T-helper 17 cell (primary cell): ENCODE results near the gene PPP2R3B. TPM values are rescaled to one million over a fixed set of nuclear protein-coding genes. Genes with fewer than 3 reads are reported as not detected.
A peak's percentile ranks its signal among the peaks of the same experiment; 100 is the strongest.
"Not testable (repeated sequence)": the region's sequence is repeated elsewhere in the genome, so short reads cannot be mapped to it uniquely, and the experiment has no call there.

ENCODE experiments used
- ATAC-seq: fragments of 150-1000 bp; cut with Tn5 transposase; 2 replicates; pipeline ENCODE4 v1.10.0; 2021; ENCODE audit warnings: mild to moderate bottlenecking, moderate library complexity
- DNase-seq, 3 donors: peaks; one replicate each; pipeline versions ENCODE4 v3.0.0 to v3.0.0-alpha.2; 2020 to 2021
- H3K9me3 ChIP-seq: one replicate; pipeline ENCODE4 v1.7.0; 2013; ENCODE audit warnings: low read length, mild to moderate bottlenecking; ENCODE audit not compliant: control insufficient read depth, poor library complexity, severe bottlenecking
- H3K27ac Mint-ChIP-seq: one replicate; pipeline ENCODE4 v1.8.0; 2022; ENCODE audit warnings: mild to moderate bottlenecking, moderate library complexity, mixed read lengths
- H3K27me3 Mint-ChIP-seq: one replicate; pipeline ENCODE4 v1.8.0; 2022; ENCODE audit warnings: mixed read lengths
- H3K36me3 Mint-ChIP-seq: one replicate; pipeline ENCODE4 v1.8.0; 2022; ENCODE audit warnings: low read depth, mixed read lengths
- H3K4me1 Mint-ChIP-seq: one replicate; pipeline ENCODE4 v1.8.0; 2022; ENCODE audit warnings: mild to moderate bottlenecking, mixed read lengths
- H3K4me3 Mint-ChIP-seq: one replicate; pipeline ENCODE4 v1.8.0; 2022; ENCODE audit warnings: mild to moderate bottlenecking, moderate library complexity, mixed read lengths
- total RNA-seq, 4 donors: library from RNA in 2 of 4; stranded (reverse) in 2 of 4; gene quantifications; one replicate each; pipeline ENCODE4 v1.2.3 and lab custom pipeline; 2022 to 2026

Gene PPP2R3B
- 10 to 100 TPM; 18.5 to 19.1 TPM for total RNA-seq
- 15.2 to 20.7 reads per million in 2 donors for total RNA-seq (lab: John Stamatoyannopoulos, UW)

- peak; percentile 97 to 99 (median 98) for DNase-seq
- peak; percentile 95 for ATAC-seq
- peak within 1 kb of the TSS; percentile 91 for H3K4me3 Mint-ChIP-seq
- peaks cover 11% of the 10 kb centered on the region for H3K4me1 Mint-ChIP-seq
- no peaks in the 10 kb centered on the region for H3K9me3 ChIP-seq
- H3K27ac Mint-ChIP-seq: peak within 1 kb of the TSS; percentile 94
- H3K36me3 Mint-ChIP-seq: no peaks in the 10 kb centered on the region
- H3K27me3 Mint-ChIP-seq: no peaks in the 10 kb centered on the region
Observed at GRCh38 chrX:386768-387575, at the start of gene PPP2R3B. Gene PPP2R3B (minus strand): TSS chrX:386907. CDS start chrX:386691, 216 bp downstream.

GRCh38 chrX:435536-436122, 48.9 kb upstream of the PPP2R3B start:
- Mint-ChIP-seq H3K4me3 (no peak overlapping the region), H3K4me1 (no peaks in the 10 kb centered on the region), H3K36me3 (no peaks in the 10 kb centered on the region), H3K27me3 (peaks cover 11% of the 10 kb centered on the region), H3K27ac (no peak overlapping the region)
- DNase-seq (no peak), ATAC-seq (no peak)
- no peaks in the 10 kb centered on the region for H3K9me3 ChIP-seq

- DNase-seq (no peak), ATAC-seq (no peak)
- H3K27ac Mint-ChIP-seq: no peak overlapping the region
- peaks cover 17% of the 10 kb centered on the region for H3K27me3 Mint-ChIP-seq
- no peaks in the 10 kb centered on the region for H3K9me3 ChIP-seq
- H3K4me1 Mint-ChIP-seq: no peaks in the 10 kb centered on the region
- H3K4me3 Mint-ChIP-seq: no peak overlapping the region
- no peaks in the 10 kb centered on the region for H3K36me3 Mint-ChIP-seq
Observed at GRCh38 chrX:434946-435345, 48.2 kb upstream of the PPP2R3B start.

- Mint-ChIP-seq H3K4me3 (no peak overlapping the region), H3K4me1 (no peaks in the 10 kb centered on the region), H3K36me3 (no peaks in the 10 kb centered on the region), H3K27me3 (peaks cover 22% of the 10 kb centered on the region), H3K27ac (no peak overlapping the region)
- ATAC-seq (no peak), DNase-seq (no peak)
- no peaks in the 10 kb centered on the region for H3K9me3 ChIP-seq
Observed at GRCh38 chrX:433771-434170, 47.1 kb upstream of the PPP2R3B start.

- H3K9me3 ChIP-seq, H3K4me3 Mint-ChIP-seq, H3K36me3 Mint-ChIP-seq, DNase-seq, H3K4me1 Mint-ChIP-seq, H3K27ac Mint-ChIP-seq, ATAC-seq: not testable (repeated sequence)
- H3K27me3 Mint-ChIP-seq: peaks cover 29% of the 10 kb centered on the region
Observed at GRCh38 chrX:432666-433065, 46.0 kb upstream of the PPP2R3B start.

- peaks cover 35% of the 10 kb centered on the region for H3K27me3 Mint-ChIP-seq
- H3K4me1 Mint-ChIP-seq: no peaks in the 10 kb centered on the region
- no peak for DNase-seq
- ATAC-seq: no peak
- H3K9me3 ChIP-seq: no peaks in the 10 kb centered on the region
- H3K27ac Mint-ChIP-seq: no peak overlapping the region
- H3K36me3 Mint-ChIP-seq: no peaks in the 10 kb centered on the region
- H3K4me3 Mint-ChIP-seq: no peak overlapping the region
Observed at GRCh38 chrX:431492-432111, 44.9 kb upstream of the PPP2R3B start.

GRCh38 chrX:431056-431455, 44.3 kb upstream of the PPP2R3B start:
- no peaks in the 10 kb centered on the region for H3K4me1 Mint-ChIP-seq
- H3K27ac Mint-ChIP-seq: no peak overlapping the region
- H3K4me3 Mint-ChIP-seq: no peak overlapping the region
- H3K27me3 Mint-ChIP-seq: peaks cover 40% of the 10 kb centered on the region
- no peaks in the 10 kb centered on the region for H3K9me3 ChIP-seq
- DNase-seq: no peak
- ATAC-seq: no peak
- H3K36me3 Mint-ChIP-seq: no peaks in the 10 kb centered on the region

- Mint-ChIP-seq H3K4me1 (no peaks in the 10 kb centered on the region), H3K27me3 (peaks cover 40% of the 10 kb centered on the region), H3K36me3 (no peaks in the 10 kb centered on the region), H3K27ac (no peak overlapping the region), H3K4me3 (no peak overlapping the region)
- ATAC-seq (no peak), DNase-seq (no peak)
- no peaks in the 10 kb centered on the region for H3K9me3 ChIP-seq
Observed at GRCh38 chrX:429266-429825, 42.6 kb upstream of the PPP2R3B start.

- Mint-ChIP-seq H3K36me3 (peaks cover 3% of the 10 kb centered on the region), H3K27me3 (peaks cover 48% of the 10 kb centered on the region), H3K27ac (no peak overlapping the region), H3K4me1 (no peaks in the 10 kb centered on the region), H3K4me3 (peak overlapping the region; percentile 43)
- DNase-seq (no peak), ATAC-seq (no peak)
- H3K9me3 ChIP-seq: no peaks in the 10 kb centered on the region
Observed at GRCh38 chrX:427812-428725, 41.4 kb upstream of the PPP2R3B start.

- peaks cover 3% of the 10 kb centered on the region for H3K36me3 Mint-ChIP-seq
- H3K4me3 Mint-ChIP-seq: peak overlapping the region; percentile 64
- peaks cover 48% of the 10 kb centered on the region for H3K27me3 Mint-ChIP-seq
Observed at GRCh38 chrX:426881-427280, 40.2 kb upstream of the PPP2R3B start.

GRCh38 chrX:425056-425455, 38.3 kb upstream of the PPP2R3B start:
- H3K9me3 ChIP-seq: no peaks in the 10 kb centered on the region
- H3K4me1 Mint-ChIP-seq: no peaks in the 10 kb centered on the region
- H3K36me3 Mint-ChIP-seq: peaks cover 3% of the 10 kb centered on the region
- no peak overlapping the region for H3K27ac Mint-ChIP-seq
- no peak overlapping the region for H3K4me3 Mint-ChIP-seq
- ATAC-seq: no peak
- DNase-seq: no peak
- H3K27me3 Mint-ChIP-seq: peaks cover 31% of the 10 kb centered on the region

More at GRCh38 chrX:426881-427280, 40.2 kb upstream of the PPP2R3B start:
- no peaks in the 10 kb centered on the region for H3K4me1 Mint-ChIP-seq
- DNase-seq: no peak
- no peak for ATAC-seq
- H3K9me3 ChIP-seq: no peaks in the 10 kb centered on the region
- H3K27ac Mint-ChIP-seq: no peak overlapping the region

GRCh38 chrX:421646-422391, 35.1 kb upstream of the PPP2R3B start:
- no peaks in the 10 kb centered on the region for H3K4me1 Mint-ChIP-seq
- H3K27ac Mint-ChIP-seq: no peak overlapping the region
- no peak for DNase-seq
- peaks cover 3% of the 10 kb centered on the region for H3K36me3 Mint-ChIP-seq
- ATAC-seq: no peak
- H3K4me3 Mint-ChIP-seq: no peak overlapping the region
- no peaks in the 10 kb centered on the region for H3K9me3 ChIP-seq
- H3K27me3 Mint-ChIP-seq: peaks cover 15% of the 10 kb centered on the region
